ENCODE measurements around the gene PIP5K1B.

GRCh38 chr9:68711932-68712331, 6.9 kb downstream of the PIP5K1B start:
- TF ChIP-seq CEBPB (IDR thresholded peaks at IDR 0.05) = no peak
- no peak for TF ChIP-seq RAD21 (IDR thresholded peaks at IDR 0.05; ENCODE audit: low read depth)
- TF ChIP-seq EGR1 (IDR thresholded peaks at IDR 0.05) = no peak
- TF ChIP-seq EP300 (IDR thresholded peaks at IDR 0.05; ENCODE audit: borderline replicate concordance) = no peak
- no peak for TF ChIP-seq REST (IDR thresholded peaks at IDR 0.05; ENCODE audit: low read depth)
- TF ChIP-seq USF1 (IDR thresholded peaks at IDR 0.05) = no peak
- no peak for TF ChIP-seq MAX (IDR thresholded peaks at IDR 0.05)
- no peak for TF ChIP-seq FOXM1 (IDR thresholded peaks at IDR 0.05; ENCODE audit: borderline replicate concordance, low read depth)
- no peak for TF ChIP-seq TAF1 (IDR thresholded peaks at IDR 0.05; ENCODE audit: low read depth)
- TF ChIP-seq YY1 (IDR thresholded peaks at IDR 0.05; ENCODE audit: low read depth) = no peak
- no peak for TF ChIP-seq CREB1 (IDR thresholded peaks at IDR 0.05; ENCODE audit: low read depth)
